ENCODE measurements around the gene HIBADH.
"Not testable (repeated sequence)": the region's sequence is repeated elsewhere in the genome, so short reads cannot be mapped to it uniquely, and the experiment has no call there.

Gene HIBADH

GRCh38 chr7:27510541-27510940, 152.1 kb downstream of the HIBADH start:
- DNase-seq (ENCODE audit: low read depth in 4 of 4, low spot score in 1 of 4), result no peak

DNA sequence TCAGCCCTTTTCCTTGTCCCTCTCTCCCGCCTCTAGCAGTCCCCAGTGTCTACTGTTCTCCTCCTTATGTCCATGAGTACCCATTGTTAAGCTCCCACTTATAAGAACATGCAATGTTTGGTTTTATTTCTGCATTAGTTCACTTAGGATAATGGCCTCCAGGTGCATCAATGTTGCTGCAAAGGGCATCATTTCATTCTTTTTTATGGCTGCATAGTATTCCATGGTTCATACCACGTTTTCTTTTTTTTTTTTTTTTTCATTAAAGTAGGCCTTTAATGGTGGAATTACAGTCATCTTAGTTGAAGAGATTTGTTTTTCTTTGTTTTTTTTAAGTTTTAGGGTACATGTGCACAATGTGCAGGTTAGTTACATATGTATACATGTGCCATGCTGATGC, 160.8 kb downstream of the HIBADH start:
- not testable (repeated sequence) for DNase-seq (ENCODE audit: low read depth in 4 of 4, low spot score in 1 of 4)

DNA sequence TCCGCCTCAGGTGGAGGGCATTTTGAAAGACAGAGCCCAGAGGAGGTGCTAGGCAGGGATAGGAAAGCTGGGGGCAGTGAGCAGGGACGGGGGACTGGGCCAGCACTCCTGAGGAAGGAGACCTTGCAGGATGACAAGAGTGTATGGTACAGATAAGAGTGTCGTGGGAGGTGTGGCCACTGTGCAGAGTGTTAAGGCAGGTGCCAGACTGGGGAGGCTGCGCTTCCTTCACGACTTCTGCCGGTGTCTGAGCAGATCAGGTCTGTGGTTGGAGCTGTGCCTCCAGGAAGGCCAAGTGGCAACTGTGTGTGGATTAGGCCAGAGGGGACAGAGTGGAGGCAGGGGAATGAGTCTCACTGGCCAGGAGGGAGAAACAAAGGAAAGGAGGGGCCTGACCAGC, 161.7 kb downstream of the HIBADH start:
- no peak for DNase-seq (ENCODE audit: low read depth in 4 of 4, low spot score in 1 of 4)

- DNase-seq (ENCODE audit: low read depth in 4 of 4, low spot score in 1 of 4), result no peak
Observed at GRCh38 chr7:27492224-27492623, 170.5 kb downstream of the HIBADH start.

DNA sequence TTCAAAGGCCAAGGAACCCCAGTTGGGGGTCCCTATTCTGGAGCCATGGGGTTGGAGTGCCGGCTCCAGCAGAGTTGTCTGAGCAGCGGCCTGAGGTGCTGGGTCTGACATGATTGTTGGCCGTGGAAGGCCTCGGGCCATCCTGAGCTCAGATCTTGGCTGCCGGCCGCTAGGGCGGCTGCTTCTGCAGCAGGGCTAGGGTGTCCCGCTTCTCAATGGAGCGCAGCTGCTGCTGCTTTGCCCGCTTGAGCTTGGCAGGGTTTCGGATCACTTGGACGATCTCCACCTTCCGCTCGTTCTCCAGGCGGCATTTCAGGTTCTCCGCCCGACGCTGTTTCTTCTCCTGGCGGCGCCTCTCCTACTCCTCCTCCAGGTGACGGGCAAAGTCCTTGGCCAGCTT, 171.1 kb downstream of the HIBADH start:
- DNase-seq (ENCODE audit: low read depth in 4 of 4, low spot score in 1 of 4), result no peak

GRCh38 chr7:27487509-27487908, 175.2 kb downstream of the HIBADH start:
- DNase-seq (ENCODE audit: low read depth in 4 of 4, low spot score in 1 of 4), result no peak

- no peak for DNase-seq (ENCODE audit: low read depth in 4 of 4, low spot score in 1 of 4)
Observed at GRCh38 chr7:27484451-27484850, 178.2 kb downstream of the HIBADH start.

- no peak for DNase-seq (ENCODE audit: low read depth in 4 of 4, low spot score in 1 of 4)
Observed at GRCh38 chr7:27482219-27482618, 180.5 kb downstream of the HIBADH start.

DNA sequence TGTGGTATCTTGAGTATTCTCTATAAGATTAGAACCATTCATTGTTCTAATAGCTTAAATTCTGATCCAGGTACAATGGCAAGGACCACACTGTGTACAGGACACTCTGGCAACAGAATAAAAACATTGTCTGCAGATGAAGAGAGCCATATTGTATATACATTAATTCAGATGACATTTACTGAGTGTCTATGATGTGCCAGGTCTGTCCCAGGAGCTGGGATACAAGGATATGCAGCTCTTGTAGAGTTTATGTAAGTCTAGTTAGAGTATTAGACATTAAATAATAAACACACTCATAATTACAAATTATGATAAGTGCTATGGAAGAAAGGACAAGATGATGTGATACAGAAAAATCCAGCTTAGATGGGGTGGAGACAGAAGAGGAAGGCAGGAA, 184.1 kb downstream of the HIBADH start:
- no peak for DNase-seq (ENCODE audit: low read depth in 4 of 4, low spot score in 1 of 4)

DNA sequence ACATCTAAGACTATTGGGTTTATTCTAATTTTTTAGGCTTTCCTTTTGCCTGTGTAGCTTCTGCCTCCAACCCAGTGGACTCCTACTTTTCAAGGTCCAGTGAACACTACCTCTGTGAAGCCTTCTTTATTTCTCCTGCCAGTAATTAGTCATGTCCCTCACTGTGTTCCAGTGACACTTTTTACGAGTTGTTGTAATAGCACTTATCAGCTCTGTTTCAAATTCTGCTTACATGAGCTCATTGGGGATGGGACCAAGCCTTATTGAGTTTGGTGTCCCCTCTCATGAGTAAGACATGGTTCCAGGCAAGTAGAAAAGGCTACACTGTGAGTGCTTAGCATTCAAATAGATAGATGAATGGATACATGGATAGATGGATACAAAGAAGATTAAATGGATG, 184.6 kb downstream of the HIBADH start:
- no peak for DNase-seq (ENCODE audit: low read depth in 4 of 4, low spot score in 1 of 4)

GRCh38 chr7:27476493-27476892, 186.2 kb downstream of the HIBADH start:
- no peak for DNase-seq (ENCODE audit: low read depth in 4 of 4, low spot score in 1 of 4)

All from stimulated activated CD4-positive, alpha-beta T cell treated with anti-CD3 and anti-CD28 coated beads, Interleukin-1b, Interleukin-23, amount 100 ng/mL, for 24 hours (primary cell).